MM.1S (cell line): ENCODE measurements around the gene EPB41L2.

ENCODE experiments used
- DNase-seq: peaks from one replicate; pipeline ENCODE4 v3.0.0-alpha.2; 2015
- H2AFZ ChIP-seq: fragments of 300-600 bp; sonication (generic); 2 replicates; pipeline ENCODE4 v1.6.0; 2016; ENCODE audit warnings: antibody characterized with exemption, low read length
- H3F3A ChIP-seq: fragments of 300-600 bp; sonication (generic); 2 replicates; pipeline ENCODE4 v1.6.1; 2016; ENCODE audit warnings: mild to moderate bottlenecking, antibody characterized with exemption, low read length, moderate library complexity, mixed read lengths; ENCODE audit not compliant: insufficient read depth
- H3K27ac ChIP-seq: fragments of 300-600 bp; sonication (generic); 2 replicates; pipeline ENCODE4 v1.5.1; 2016; ENCODE audit warnings: mild to moderate bottlenecking, low read length
- H3K27me3 ChIP-seq: fragments of 300-600 bp; sonication (generic); replicated peaks from 2 replicates; pipeline ENCODE4 v1.6.0; 2016; ENCODE audit warnings: low read length; ENCODE audit not compliant: insufficient read depth
- H3K36me3 ChIP-seq: fragments of 300-600 bp; sonication (generic); replicated peaks from 2 replicates; pipeline ENCODE4 v1.6.1; 2016; ENCODE audit warnings: mild to moderate bottlenecking, low read length, mixed read lengths; ENCODE audit not compliant: insufficient read depth
- H3K4me1 ChIP-seq: fragments of 300-600 bp; sonication (generic); 2 replicates; pipeline ENCODE4 v1.6.1; 2016; ENCODE audit warnings: low read length, mixed read lengths
- H3K4me2 ChIP-seq: fragments of 300-600 bp; sonication (generic); 2 replicates; pipeline ENCODE4 v1.6.0; 2016; ENCODE audit warnings: low read depth, low read length
- H3K4me3 ChIP-seq: fragments of 300-600 bp; sonication (generic); 2 replicates; pipeline ENCODE4 v1.5.1; 2016; ENCODE audit warnings: low read length, mixed read lengths
- H3K79me2 ChIP-seq: fragments of 300-600 bp; sonication (generic); 2 replicates; pipeline ENCODE4 v1.6.1; 2016; ENCODE audit warnings: mixed run types, low read length, mixed read lengths
- H3K9ac ChIP-seq: fragments of 300-600 bp; sonication (generic); 2 replicates; pipeline ENCODE4 v1.6.1; 2016; ENCODE audit warnings: low read length, mixed read lengths
- H3K9me2 ChIP-seq: fragments of 300-600 bp; sonication (generic); replicated peaks from 2 replicates; pipeline ENCODE4 v1.6.1; 2016; ENCODE audit warnings: mild to moderate bottlenecking, low read length, mixed read lengths; ENCODE audit not compliant: insufficient read depth
- H3K9me3 ChIP-seq: fragments of 300-600 bp; sonication (generic); replicated peaks from 2 replicates; pipeline ENCODE4 v1.6.1; 2016; ENCODE audit warnings: mild to moderate bottlenecking, low read length, mixed read lengths; ENCODE audit not compliant: insufficient read depth
- H4K20me1 ChIP-seq: fragments of 300-600 bp; sonication (generic); 2 replicates; pipeline ENCODE4 v1.6.1; 2016; ENCODE audit warnings: mild to moderate bottlenecking, low read length, moderate library complexity, mixed read lengths; ENCODE audit not compliant: insufficient read depth
- CTCF ChIP-seq: fragments of 300-600 bp; sonication (generic); IDR thresholded peaks from 2 replicates; pipeline ENCODE4 v1.5.1; 2016; ENCODE audit warnings: antibody characterized with exemption, low read length, mixed read lengths
- EZH2 ChIP-seq: fragments of 300-600 bp; sonication (generic); optimal IDR thresholded peaks from 2 replicates; pipeline ENCODE3; 2017; ENCODE audit warnings: low read depth, mild to moderate bottlenecking, antibody characterized with exemption, low read length, mixed read lengths
- EZH2phosphoT487 ChIP-seq: fragments of 300-600 bp; sonication (generic); IDR thresholded peaks from 2 replicates; pipeline ENCODE4 v1.6.1; 2018; ENCODE audit warnings: antibody characterized with exemption, low read length

Gene EPB41L2

GRCh38 chr6:130794738-130795137 is 268.3 kb downstream of the EPB41L2 start:
- Histone ChIP-seq H3K4me2 (no peak overlapping the region), H3K79me2 (no peaks in the 10 kb centered on the region), H3F3A (no peaks in the 10 kb centered on the region), H3K9me3 (no peaks in the 10 kb centered on the region), H3K27ac (no peak overlapping the region), H3K4me3 (no peak overlapping the region), H4K20me1 (no peaks in the 10 kb centered on the region), H3K4me1 (no peaks in the 10 kb centered on the region), H3K36me3 (no peaks in the 10 kb centered on the region), H3K9me2 (no peaks in the 10 kb centered on the region), H3K27me3 (no peaks in the 10 kb centered on the region), H3K9ac (no peak overlapping the region), H2AFZ (no peak overlapping the region)
- DNase-seq: no peak
- TF ChIP-seq CTCF (no peak), EZH2phosphoT487 (no peak), EZH2 (no peak)

- Histone ChIP-seq H2AFZ (no peak overlapping the region), H3K36me3 (no peaks in the 10 kb centered on the region), H3K4me3 (no peak overlapping the region), H3K79me2 (no peaks in the 10 kb centered on the region), H3K4me1 (no peaks in the 10 kb centered on the region), H3K9ac (no peak overlapping the region), H3K27me3 (no peaks in the 10 kb centered on the region), H3F3A (no peaks in the 10 kb centered on the region), H3K27ac (no peak overlapping the region), H3K9me3 (no peaks in the 10 kb centered on the region), H3K4me2 (no peak overlapping the region), H4K20me1 (no peaks in the 10 kb centered on the region), H3K9me2 (no peaks in the 10 kb centered on the region)
- DNase-seq: no peak
- no peak for TF ChIP-seq EZH2phosphoT487
Observed at GRCh38 chr6:130794010-130794697, 268.9 kb downstream of the EPB41L2 start.
